Pulmonary artery endothelial cell (primary cell): Measurements from ENCODE around the gene MAGOH. TPM values are rescaled to one million over a fixed set of nuclear protein-coding genes. Genes with fewer than 3 reads are reported as not detected.
"Not testable (repeated sequence)": the region's sequence is repeated elsewhere in the genome, so short reads cannot be mapped to it uniquely, and the experiment has no call there.

ENCODE experiments used
- DNase-seq: peaks from one replicate; pipeline ENCODE4 v3.0.0-alpha.2; 2011; ENCODE audit warnings: low read depth, low spot score
- total RNA-seq: library from RNA; depleted of rRNA; stranded (reverse); fragments of >200 nt; gene quantifications from 2 replicates; pipeline ENCODE4 v1.2.3, GENCODE V29; 2014

MAGOH gene
- 56.3 and 78.5 TPM in 2 replicates for total RNA-seq

- peak; percentile 81 for DNase-seq
Observed at GRCh38 chr1:53238197-53239155, at the start of gene MAGOH. Gene MAGOH, minus strand, starts transcription at chr1:53238518. Its CDS starts 70 bp downstream, at chr1:53238448.

GRCh38 chr1:53286955-53287354, 48.6 kb upstream of the MAGOH start:
- DNase-seq, result no peak

GRCh38 chr1:53285969-53286760, 47.8 kb upstream of the MAGOH start:
- no peak for DNase-seq

DNA sequence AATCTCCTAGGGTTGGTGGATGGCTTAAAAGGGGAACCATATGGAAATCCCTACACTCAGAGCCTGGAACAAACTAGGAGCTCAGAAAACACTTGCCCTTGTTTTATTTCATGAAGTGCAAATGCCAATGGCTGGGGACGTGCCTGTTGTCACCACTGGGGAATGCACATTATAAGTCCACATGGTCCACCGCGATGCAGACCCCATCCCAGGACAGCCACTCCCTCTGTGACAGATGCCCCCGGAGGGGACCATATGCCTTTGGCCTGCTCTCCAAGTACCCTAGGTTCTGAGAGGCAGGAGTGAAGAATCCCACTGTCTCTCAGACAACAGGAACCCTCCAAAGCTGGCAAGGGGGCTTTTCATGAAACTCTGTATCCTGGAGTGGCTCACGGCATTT, 47.2 kb upstream of the MAGOH start:
- no peak for DNase-seq

DNA sequence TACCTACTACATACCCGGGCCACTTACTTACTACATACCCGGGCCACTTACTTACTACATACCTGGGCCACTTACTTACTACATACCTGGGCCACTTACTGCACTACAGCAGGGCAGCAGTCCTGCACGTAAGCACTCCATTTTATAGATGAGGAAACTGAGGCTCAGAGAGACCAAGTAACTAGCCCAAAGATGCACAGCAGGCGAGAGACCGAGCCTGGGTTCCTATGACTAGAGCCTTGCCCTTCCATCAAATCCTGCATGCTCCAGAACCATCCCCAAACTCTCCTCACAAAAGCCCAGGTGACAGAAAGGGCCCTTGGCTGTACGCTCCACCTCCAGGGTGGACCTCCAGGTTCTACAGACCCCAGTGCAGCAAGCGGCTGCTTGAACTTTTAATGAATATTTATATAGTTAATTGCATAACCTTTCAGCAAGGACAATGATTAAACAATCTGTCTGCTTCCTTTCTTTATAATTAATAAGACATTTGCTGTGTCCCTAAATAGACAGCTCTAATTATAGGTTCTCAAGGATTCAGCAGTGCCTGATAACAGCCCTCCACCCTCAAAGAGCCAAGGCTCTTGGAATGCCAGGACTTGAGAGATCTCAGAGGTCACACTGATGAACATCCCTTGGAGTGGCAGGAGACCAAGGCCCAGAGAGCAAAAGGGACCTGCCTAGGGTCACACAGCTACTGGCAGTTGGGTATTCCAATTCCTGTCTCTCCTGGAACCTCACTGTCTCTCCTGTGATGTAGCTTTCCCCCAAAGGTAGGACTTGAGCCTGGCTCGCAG, 46.1 kb upstream of the MAGOH start:
- no peak for DNase-seq

GRCh38 chr1:53283156-53283555, 44.8 kb upstream of the MAGOH start:
- DNase-seq, result not testable (repeated sequence)

GRCh38 chr1:53281133-53281532, 42.8 kb upstream of the MAGOH start:
- DNase-seq, result no peak

DNA sequence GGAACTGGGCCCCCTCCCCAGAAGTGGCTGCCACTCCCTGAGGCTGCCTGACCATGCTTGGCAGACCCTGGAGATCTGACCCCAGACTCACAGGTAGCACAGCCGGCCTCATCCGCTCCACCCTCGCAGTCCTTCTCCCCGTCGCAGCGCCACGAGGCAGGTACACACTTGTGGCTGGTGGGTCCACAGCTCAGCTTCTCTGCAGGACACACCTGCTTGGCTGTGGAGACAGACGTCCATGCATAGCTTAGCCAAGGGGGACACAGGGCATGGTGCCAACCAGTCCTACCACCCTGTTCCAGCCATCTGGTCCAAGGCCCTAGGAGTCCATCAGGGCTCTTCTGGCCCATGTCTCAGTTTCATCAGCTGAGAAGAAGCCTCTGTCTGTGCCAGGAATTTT, 42.2 kb upstream of the MAGOH start:
- no peak for DNase-seq

- DNase-seq, result no peak
Observed at GRCh38 chr1:53279296-53280200, 41.2 kb upstream of the MAGOH start.

GRCh38 chr1:53278298-53278725, 40.0 kb upstream of the MAGOH start:
- DNase-seq, result no peak

GRCh38 chr1:53277326-53277725, 39.0 kb upstream of the MAGOH start:
- no peak for DNase-seq

GRCh38 chr1:53276902-53277281, 38.6 kb upstream of the MAGOH start:
- no peak for DNase-seq

DNA sequence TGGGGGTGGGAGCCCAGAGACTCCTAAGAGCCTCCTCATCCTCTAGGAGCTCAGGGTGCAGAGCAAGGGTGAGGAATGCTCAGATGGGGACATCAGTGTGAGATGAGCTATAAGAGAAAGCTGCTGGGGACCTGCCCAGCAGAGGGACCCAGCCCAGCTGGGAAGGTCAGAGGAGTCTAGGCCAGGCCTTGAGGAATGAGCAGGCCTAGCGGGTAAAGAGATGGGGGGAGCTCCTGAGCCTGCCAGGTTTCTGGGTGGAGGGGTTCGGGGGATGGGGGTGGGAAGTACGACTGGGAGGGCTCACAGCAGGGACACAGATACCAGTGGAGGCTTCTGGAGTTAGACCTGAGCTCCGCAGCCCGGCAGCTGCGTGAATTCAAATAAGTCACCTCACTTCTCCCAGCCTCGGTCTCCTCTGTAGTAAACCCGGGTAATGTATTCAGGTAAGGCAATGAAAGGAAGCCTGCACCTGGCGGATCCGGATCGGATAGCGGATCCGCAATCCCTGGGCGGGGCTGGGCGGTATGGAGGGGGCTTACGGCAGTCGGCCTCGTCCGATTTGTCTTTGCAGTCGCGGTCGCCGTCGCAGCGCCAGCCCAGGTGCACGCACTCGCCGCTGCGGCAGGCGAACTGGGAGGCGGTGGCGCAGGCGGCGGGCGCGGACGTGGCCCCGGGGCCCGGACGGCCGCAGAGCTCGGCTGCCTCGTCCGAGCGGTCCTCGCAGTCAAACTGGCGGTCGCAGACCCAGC, 38.0 kb upstream of the MAGOH start:
- DNase-seq, result no peak

GRCh38 chr1:53275566-53275965, 37.2 kb upstream of the MAGOH start:
- no peak for DNase-seq

DNA sequence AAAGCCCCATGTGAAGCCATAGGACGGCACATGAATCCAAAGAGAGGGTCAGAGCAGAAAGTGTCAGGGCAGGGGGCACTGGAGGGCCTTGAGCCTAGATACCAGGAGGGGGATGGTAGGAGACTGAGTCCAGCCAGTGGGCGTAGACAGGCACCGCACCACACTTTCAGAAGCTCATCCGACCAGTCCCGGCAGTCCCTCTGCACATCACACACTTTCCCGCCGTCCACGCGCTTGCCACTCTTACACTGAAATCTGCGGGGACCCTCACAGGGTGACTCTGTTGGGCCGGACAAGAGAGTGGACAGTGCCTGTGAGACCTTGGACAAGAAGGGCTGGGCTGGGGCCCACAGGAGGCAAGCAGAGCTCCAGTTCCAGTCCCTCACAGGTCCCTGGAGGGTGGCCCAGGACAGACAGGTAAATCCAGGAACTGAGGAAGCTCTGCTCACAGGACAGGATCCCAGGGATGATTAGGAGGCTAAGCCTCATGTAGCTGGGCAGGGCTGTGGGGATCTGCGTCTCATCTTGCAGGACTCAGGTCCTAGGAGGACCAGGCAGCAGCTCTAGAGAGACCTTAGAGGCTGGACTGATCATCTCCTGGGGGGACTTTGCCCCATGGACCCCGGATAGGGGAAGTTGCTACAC, 36.3 kb upstream of the MAGOH start:
- DNase-seq, result no peak

GRCh38 chr1:53274026-53274425, 35.7 kb upstream of the MAGOH start:
- no peak for DNase-seq

DNA sequence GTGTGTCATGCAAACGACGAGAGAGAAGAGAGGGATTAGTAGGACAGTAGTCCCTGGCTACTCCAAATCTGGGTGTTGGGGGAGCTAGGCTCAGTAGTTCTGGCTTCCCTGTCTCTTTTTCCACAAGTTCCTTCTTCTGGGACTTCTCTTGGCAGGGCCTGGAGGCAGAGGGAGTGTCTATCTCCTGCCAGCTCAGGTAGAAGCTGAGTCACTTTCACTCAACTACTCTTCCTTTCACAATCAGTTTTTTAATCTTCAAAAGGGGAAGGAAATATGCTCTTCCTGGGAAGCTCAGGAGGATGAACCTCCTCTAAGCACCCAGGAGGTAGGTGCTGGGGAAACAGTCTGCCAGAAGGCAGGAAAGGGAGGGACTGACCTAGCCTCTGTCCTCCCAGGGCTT, 35.2 kb upstream of the MAGOH start:
- DNase-seq, result no peak

DNA sequence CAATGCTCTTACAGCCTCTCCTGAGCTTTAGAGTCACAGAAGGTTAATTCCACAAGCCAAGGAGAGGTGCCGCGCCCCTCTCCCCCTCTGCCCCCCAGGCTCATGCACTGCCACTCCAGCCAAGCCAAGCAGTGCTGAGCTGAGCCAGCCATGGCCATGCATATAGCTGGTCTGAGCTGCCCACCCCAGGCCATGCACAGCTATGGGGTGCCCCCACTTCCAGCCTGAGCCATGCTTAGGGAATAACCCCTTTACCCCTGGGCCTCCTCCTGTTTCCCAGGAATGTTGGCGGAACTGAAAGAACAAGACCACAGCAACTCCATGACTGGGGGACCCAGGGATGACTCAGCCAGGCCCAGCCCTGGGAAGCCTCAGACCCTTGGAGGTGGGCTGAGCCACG, 34.0 kb upstream of the MAGOH start:
- DNase-seq, result no peak

GRCh38 chr1:53271446-53272090, 33.2 kb upstream of the MAGOH start:
- no peak for DNase-seq
